Mammary epithelial cell (primary cell): ENCODE data around the gene SHB.

Experiments used
- EZH2 ChIP-seq: IDR thresholded peaks from 2 replicates; pipeline ENCODE4 v1.6.1; 2012; ENCODE audit warnings: low read length, inconsistent platforms, borderline replicate concordance
- TF ChIP-seq, protein P1 (sequence below), 2 donors: IDR thresholded peaks in 1 of 2; conservative IDR thresholded peaks in 1 of 2; 2 replicates each; pipeline ENCODE4 v1.5.1; 2011 to 2012; ENCODE audit warnings: inconsistent platforms in 2 of 2, low read length in 2 of 2, mild to moderate bottlenecking in 2 of 2, control low read depth in 1 of 2, low read depth in 1 of 2; ENCODE audit not compliant: insufficient read depth in 1 of 2; ENCODE audit errors: extremely low read depth in 1 of 2

DNA sequence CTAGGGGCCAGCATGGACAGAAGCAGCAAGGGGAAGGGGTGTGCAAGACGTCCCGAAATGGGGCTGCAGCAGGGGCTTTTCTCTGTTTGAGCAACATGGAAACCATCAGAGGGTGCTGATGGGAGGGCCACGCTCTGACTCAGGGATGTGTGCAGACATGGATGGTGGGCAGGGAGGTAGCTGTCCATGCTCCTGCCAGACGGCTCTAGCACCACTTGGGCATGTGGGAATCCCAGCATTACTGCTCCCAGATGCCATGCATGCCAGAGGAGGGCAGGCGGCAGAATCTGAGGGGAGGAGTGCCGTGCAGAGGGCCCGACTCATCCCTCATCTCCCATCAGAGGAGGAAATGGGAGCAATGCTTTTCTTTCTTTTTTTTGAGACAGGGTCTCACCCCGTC lies 119.5 kb downstream of the SHB start:
- TF ChIP-seq, protein P1, sequence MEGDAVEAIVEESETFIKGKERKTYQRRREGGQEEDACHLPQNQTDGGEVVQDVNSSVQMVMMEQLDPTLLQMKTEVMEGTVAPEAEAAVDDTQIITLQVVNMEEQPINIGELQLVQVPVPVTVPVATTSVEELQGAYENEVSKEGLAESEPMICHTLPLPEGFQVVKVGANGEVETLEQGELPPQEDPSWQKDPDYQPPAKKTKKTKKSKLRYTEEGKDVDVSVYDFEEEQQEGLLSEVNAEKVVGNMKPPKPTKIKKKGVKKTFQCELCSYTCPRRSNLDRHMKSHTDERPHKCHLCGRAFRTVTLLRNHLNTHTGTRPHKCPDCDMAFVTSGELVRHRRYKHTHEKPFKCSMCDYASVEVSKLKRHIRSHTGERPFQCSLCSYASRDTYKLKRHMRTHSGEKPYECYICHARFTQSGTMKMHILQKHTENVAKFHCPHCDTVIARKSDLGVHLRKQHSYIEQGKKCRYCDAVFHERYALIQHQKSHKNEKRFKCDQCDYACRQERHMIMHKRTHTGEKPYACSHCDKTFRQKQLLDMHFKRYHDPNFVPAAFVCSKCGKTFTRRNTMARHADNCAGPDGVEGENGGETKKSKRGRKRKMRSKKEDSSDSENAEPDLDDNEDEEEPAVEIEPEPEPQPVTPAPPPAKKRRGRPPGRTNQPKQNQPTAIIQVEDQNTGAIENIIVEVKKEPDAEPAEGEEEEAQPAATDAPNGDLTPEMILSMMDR (conservative IDR thresholded peaks at IDR 0.05 in 1 of 2, IDR thresholded peaks at IDR 0.05 in 1 of 2; ENCODE audit: extremely low read depth in 1 of 2, insufficient read depth in 1 of 2, low read depth in 1 of 2, low read length in 2 of 2) = no peak
- no peak for TF ChIP-seq EZH2
